ENCODE data around the gene ADNP2.

DNA sequence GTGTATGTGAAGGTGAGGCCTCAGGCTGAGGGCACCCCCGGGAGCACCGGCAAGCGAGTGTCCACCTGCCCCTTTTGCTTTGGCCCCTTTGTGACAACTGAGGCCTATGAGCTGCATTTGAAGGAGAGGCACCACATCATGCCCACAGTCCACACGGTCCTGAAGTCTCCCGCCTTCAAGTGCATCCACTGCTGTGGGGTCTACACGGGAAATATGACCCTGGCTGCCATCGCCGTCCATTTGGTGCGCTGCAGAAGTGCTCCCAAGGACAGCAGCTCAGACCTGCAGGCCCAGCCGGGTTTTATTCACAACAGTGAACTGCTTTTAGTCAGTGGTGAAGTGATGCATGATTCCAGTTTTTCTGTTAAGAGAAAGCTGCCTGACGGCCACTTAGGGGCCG, 28.9 kb downstream of the ADNP2 start:
- TF ChIP-seq, protein P1, sequence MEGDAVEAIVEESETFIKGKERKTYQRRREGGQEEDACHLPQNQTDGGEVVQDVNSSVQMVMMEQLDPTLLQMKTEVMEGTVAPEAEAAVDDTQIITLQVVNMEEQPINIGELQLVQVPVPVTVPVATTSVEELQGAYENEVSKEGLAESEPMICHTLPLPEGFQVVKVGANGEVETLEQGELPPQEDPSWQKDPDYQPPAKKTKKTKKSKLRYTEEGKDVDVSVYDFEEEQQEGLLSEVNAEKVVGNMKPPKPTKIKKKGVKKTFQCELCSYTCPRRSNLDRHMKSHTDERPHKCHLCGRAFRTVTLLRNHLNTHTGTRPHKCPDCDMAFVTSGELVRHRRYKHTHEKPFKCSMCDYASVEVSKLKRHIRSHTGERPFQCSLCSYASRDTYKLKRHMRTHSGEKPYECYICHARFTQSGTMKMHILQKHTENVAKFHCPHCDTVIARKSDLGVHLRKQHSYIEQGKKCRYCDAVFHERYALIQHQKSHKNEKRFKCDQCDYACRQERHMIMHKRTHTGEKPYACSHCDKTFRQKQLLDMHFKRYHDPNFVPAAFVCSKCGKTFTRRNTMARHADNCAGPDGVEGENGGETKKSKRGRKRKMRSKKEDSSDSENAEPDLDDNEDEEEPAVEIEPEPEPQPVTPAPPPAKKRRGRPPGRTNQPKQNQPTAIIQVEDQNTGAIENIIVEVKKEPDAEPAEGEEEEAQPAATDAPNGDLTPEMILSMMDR (IDR thresholded peaks at IDR 0.05; ENCODE audit: insufficient read depth, low read length), result no peak
- TF ChIP-seq POLR2AphosphoS5 (IDR thresholded peaks at IDR 0.05; ENCODE audit: low read depth) (no peak; the same call in 1 of the 2 replicates), SPI1 (IDR thresholded peaks at IDR 0.05; ENCODE audit: borderline replicate concordance, low read depth) (no peak), GABPA (IDR thresholded peaks at IDR 0.05; ENCODE audit: low read depth) (no peak)
- TF ChIP-seq, protein P2, sequence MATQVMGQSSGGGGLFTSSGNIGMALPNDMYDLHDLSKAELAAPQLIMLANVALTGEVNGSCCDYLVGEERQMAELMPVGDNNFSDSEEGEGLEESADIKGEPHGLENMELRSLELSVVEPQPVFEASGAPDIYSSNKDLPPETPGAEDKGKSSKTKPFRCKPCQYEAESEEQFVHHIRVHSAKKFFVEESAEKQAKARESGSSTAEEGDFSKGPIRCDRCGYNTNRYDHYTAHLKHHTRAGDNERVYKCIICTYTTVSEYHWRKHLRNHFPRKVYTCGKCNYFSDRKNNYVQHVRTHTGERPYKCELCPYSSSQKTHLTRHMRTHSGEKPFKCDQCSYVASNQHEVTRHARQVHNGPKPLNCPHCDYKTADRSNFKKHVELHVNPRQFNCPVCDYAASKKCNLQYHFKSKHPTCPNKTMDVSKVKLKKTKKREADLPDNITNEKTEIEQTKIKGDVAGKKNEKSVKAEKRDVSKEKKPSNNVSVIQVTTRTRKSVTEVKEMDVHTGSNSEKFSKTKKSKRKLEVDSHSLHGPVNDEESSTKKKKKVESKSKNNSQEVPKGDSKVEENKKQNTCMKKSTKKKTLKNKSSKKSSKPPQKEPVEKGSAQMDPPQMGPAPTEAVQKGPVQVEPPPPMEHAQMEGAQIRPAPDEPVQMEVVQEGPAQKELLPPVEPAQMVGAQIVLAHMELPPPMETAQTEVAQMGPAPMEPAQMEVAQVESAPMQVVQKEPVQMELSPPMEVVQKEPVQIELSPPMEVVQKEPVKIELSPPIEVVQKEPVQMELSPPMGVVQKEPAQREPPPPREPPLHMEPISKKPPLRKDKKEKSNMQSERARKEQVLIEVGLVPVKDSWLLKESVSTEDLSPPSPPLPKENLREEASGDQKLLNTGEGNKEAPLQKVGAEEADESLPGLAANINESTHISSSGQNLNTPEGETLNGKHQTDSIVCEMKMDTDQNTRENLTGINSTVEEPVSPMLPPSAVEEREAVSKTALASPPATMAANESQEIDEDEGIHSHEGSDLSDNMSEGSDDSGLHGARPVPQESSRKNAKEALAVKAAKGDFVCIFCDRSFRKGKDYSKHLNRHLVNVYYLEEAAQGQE (IDR thresholded peaks at IDR 0.05; ENCODE audit: insufficient replicate concordance, low read depth), result no peak
